Breast epithelium (tissue), 4 donors: ENCODE data around the gene MPRIP. TPM values are rescaled to one million over a fixed set of nuclear protein-coding genes. Genes with fewer than 3 reads are reported as not detected.

ENCODE experiments used
- DNase-seq, 2 donors: peaks; one replicate each; pipeline ENCODE4 v3.0.0-alpha.2; 2019; ENCODE audit warnings: low spot score in 2 of 2
- H3K27ac ChIP-seq, 2 donors: fragments of 200-600 bp; sonication (generic) in 1 of 2; one replicate each; pipeline ENCODE4 v1.5.1; 2016 to 2019; ENCODE audit warnings: mild to moderate bottlenecking in 1 of 2
- H3K27me3 ChIP-seq, 2 donors: fragments of 200-600 bp; sonication (generic) in 1 of 2; one replicate each; pipeline versions ENCODE4 v1.5.1 to v1.6.0; 2017 to 2019; ENCODE audit warnings: control low read depth in 1 of 2, mild to moderate bottlenecking in 1 of 2
- H3K36me3 ChIP-seq: fragments of 200-600 bp; one replicate; pipeline ENCODE4 v1.5.1; 2019
- H3K4me1 ChIP-seq, 2 donors: fragments of 200-600 bp; sonication (generic); one replicate each; pipeline ENCODE4 v1.5.1; 2016 to 2019; ENCODE audit warnings: control low read depth in 1 of 2
- H3K4me3 ChIP-seq, 3 donors: fragments of 200-600 bp; sonication (generic); 1 replicate in 2 of 3; 2 replicates in 1 of 3; pipeline ENCODE4 v1.5.1; 2016 to 2019; ENCODE audit warnings: mild to moderate bottlenecking in 3 of 3, moderate library complexity in 2 of 3
- H3K9me3 ChIP-seq, 2 donors: fragments of 200-600 bp; sonication (generic) in 1 of 2; one replicate each; pipeline ENCODE4 v1.5.1; 2016 to 2019; ENCODE audit warnings: control low read depth in 1 of 2
- POLR2A ChIP-seq: fragments of 450-650 bp; IDR thresholded peaks from one replicate; pipeline ENCODE4 v1.6.1; 2016; ENCODE audit warnings: antibody characterized with exemption, mild to moderate bottlenecking, moderate library complexity
- POLR2AphosphoS5 ChIP-seq, 3 donors: sonication (generic); formaldehyde crosslinking; IDR thresholded peaks; one replicate each; pipeline ENCODE4 v1.6.1; 2017; ENCODE audit warnings: antibody characterized with exemption in 3 of 3
- intact Hi-C: fragments of 100-400 bp; cut with DNase I; formaldehyde crosslinking; loops from one replicate; pipeline ENCODE4 v1.15.1; 2023; ENCODE audit warnings: low total_unique reads
- total RNA-seq, 3 donors: library from RNA; depleted of rRNA; stranded (reverse); fragments of >200 nt; gene quantifications; one replicate each; pipeline ENCODE4 v1.1.0, GENCODE V29; 2016
- TF ChIP-seq, protein P1 (sequence below), 3 donors: fragments of 450-650 bp; IDR thresholded peaks; one replicate each; pipeline ENCODE4 v1.5.1; 2016 to 2017; ENCODE audit warnings: antibody characterized with exemption in 3 of 3, mild to moderate bottlenecking in 3 of 3, moderate library complexity in 3 of 3

Gene MPRIP
- total RNA-seq, 3 donors from 2014 or later, result 93.1 to 136 (median 124) TPM

DNA sequence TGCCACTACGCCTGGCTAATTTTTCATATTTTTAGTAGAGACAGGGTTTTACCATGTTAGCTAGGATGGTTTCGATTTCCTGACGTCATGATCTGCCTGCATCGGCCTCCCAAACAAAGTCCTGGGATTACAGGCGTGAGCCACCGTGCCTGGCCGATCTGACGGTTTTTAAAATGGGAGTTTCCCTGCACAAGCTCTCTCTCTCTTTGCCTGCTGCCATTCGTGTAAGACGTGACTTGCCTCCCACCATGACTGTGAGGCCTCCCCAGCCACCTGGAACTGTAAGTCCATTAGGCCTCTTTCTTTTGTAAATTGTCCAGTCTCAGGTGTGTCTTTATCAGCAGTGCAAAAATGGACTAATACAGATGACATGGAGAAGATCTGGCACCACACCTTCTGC, 199.4 kb downstream of the MPRIP start:
- Histone ChIP-seq H3K27me3 (no peaks in the 10 kb centered on the region), H3K4me1 (no peaks in the 10 kb centered on the region), H3K36me3 (peaks cover under 1% of the 10 kb centered on the region), H3K4me3 (no peak overlapping the region), H3K9me3 (no peaks in the 10 kb centered on the region), H3K27ac (no peak overlapping the region)
- TF ChIP-seq, protein P1, sequence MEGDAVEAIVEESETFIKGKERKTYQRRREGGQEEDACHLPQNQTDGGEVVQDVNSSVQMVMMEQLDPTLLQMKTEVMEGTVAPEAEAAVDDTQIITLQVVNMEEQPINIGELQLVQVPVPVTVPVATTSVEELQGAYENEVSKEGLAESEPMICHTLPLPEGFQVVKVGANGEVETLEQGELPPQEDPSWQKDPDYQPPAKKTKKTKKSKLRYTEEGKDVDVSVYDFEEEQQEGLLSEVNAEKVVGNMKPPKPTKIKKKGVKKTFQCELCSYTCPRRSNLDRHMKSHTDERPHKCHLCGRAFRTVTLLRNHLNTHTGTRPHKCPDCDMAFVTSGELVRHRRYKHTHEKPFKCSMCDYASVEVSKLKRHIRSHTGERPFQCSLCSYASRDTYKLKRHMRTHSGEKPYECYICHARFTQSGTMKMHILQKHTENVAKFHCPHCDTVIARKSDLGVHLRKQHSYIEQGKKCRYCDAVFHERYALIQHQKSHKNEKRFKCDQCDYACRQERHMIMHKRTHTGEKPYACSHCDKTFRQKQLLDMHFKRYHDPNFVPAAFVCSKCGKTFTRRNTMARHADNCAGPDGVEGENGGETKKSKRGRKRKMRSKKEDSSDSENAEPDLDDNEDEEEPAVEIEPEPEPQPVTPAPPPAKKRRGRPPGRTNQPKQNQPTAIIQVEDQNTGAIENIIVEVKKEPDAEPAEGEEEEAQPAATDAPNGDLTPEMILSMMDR (IDR thresholded peaks at IDR 0.05), result no peak
- TF ChIP-seq POLR2AphosphoS5 (IDR thresholded peaks at IDR 0.05) (no peak), POLR2A (no peak)
- DNase-seq, result no peak
- intact Hi-C loops, result no loop called here

- Histone ChIP-seq H3K9me3 (no peaks in the 10 kb centered on the region), H3K27me3 (no peaks in the 10 kb centered on the region), H3K4me3 (no peak overlapping the region), H3K36me3 (peaks cover 7% of the 10 kb centered on the region), H3K4me1 (no peaks in the 10 kb centered on the region), H3K27ac (no peak overlapping the region)
- DNase-seq, result no peak
- TF ChIP-seq POLR2AphosphoS5 (IDR thresholded peaks at IDR 0.05) (no peak), POLR2A (no peak)
- TF ChIP-seq, protein P1 (IDR thresholded peaks at IDR 0.05), result no peak
- intact Hi-C loops, result no loop called here
These were observed 200.0 kb downstream of the MPRIP start for GRCh38 chr17:17242246-17242645.

Other genes with a start within 250 kb of the MPRIP start
- gene TNFRSF13B, start 70.3 kb upstream of the MPRIP start, total RNA-seq, result 1 to 10 TPM in 1 of 3 donors, under 1 TPM in 1, not detected in 1; 0.80 to 2.9 TPM
- gene PLD6, start 163.9 kb downstream of the MPRIP start, total RNA-seq, result 1 to 10 TPM; 2.9 to 4.0 (median 3.8) TPM
- gene FLCN, start 194.7 kb downstream of the MPRIP start, total RNA-seq, result 10 to 100 TPM; 39.7 to 61.1 (median 57.0) TPM
- 10 to 100 TPM; 59.6 to 61.3 (median 60.6) TPM for gene COPS3, start 238.8 kb downstream of the MPRIP start, total RNA-seq